ENCODE data around the gene QPCTL. TPM values are rescaled to one million over a fixed set of nuclear protein-coding genes. Genes with fewer than 3 reads are reported as not detected.

QPCTL gene
- total and polyA plus RNA-seq, 2 of the 13 experiments (the other 11 are each of a cell fraction or from before 2014, with no cell fraction given) = 16.0 to 19.1 TPM

GRCh38 chr19:45681391-45682015 is 11.0 kb upstream of the QPCTL start (continued):
- TF ChIP-seq ZNF816 (CRISPR knock-in tag; IDR thresholded peaks at IDR 0.05; ENCODE audit: borderline replicate concordance) = no peak
- TF ChIP-seq ZZZ3 (CRISPR knock-in tag; IDR thresholded peaks at IDR 0.05; ENCODE audit: borderline replicate concordance) = no peak
- no peak for TF ChIP-seq RFXANK (CRISPR knock-in tag; IDR thresholded peaks at IDR 0.05)
- no peak for TF ChIP-seq THAP8 (CRISPR knock-in tag; IDR thresholded peaks at IDR 0.05; ENCODE audit: borderline replicate concordance)
- no peak for TF ChIP-seq ZNF597 (CRISPR knock-in tag; IDR thresholded peaks at IDR 0.05)
- no peak for TF ChIP-seq CEBPZ (IDR thresholded peaks at IDR 0.05; ENCODE audit: low read length)
- no peak for TF ChIP-seq TOPORS (CRISPR knock-in tag; IDR thresholded peaks at IDR 0.05)
- TF ChIP-seq AHR (CRISPR knock-in tag; IDR thresholded peaks at IDR 0.05) = no peak
- TF ChIP-seq ZNF367 (CRISPR knock-in tag; IDR thresholded peaks at IDR 0.05; ENCODE audit: borderline replicate concordance) = no peak
- TF ChIP-seq ZKSCAN1 (IDR thresholded peaks at IDR 0.05; ENCODE audit: low read length) = no peak
- TF ChIP-seq ZNF691 (CRISPR knock-in tag; IDR thresholded peaks at IDR 0.05; ENCODE audit: borderline replicate concordance, low read depth) = no peak
- TF ChIP-seq ATF3 (CRISPR knock-in tag; IDR thresholded peaks at IDR 0.05) = no peak
- no peak for TF ChIP-seq NFIC (IDR thresholded peaks at IDR 0.05; ENCODE audit: low read length)
- TF ChIP-seq SP140L (CRISPR knock-in tag; IDR thresholded peaks at IDR 0.05; ENCODE audit: borderline replicate concordance) = no peak; the same call in 1 of the 2 replicates
- peak; percentile 49; the same call in 1 of the 2 replicates for TF ChIP-seq ZNF768 (CRISPR knock-in tag; IDR thresholded peaks at IDR 0.05)
- no peak for TF ChIP-seq SIX1 (CRISPR knock-in tag; IDR thresholded peaks at IDR 0.05; ENCODE audit: borderline replicate concordance)
- TF ChIP-seq KDM3A (CRISPR knock-in tag; IDR thresholded peaks at IDR 0.05; ENCODE audit: low read depth) = no peak; the same call in 1 of the 2 replicates
- no peak for TF ChIP-seq ATF4 (CRISPR knock-in tag; IDR thresholded peaks at IDR 0.05)
- TF ChIP-seq SYNCRIP (IDR thresholded peaks at IDR 0.05; ENCODE audit: insufficient read depth, low read depth, low read length) = no peak
- 0 out of 2 replicates have a peak, but pooled peaks have one; percentile 44 for TF ChIP-seq ATF2 (CRISPR knock-in tag; IDR thresholded peaks at IDR 0.05)
- TF ChIP-seq ZNF841 (CRISPR knock-in tag; IDR thresholded peaks at IDR 0.05; ENCODE audit: borderline replicate concordance) = no peak
